Neuronal stem cell (in vitro differentiated cells): Measurements from ENCODE around the gene LYST.
"Not testable (repeated sequence)": the region's sequence is repeated elsewhere in the genome, so short reads cannot be mapped to it uniquely, and the experiment has no call there.

Source experiments
- DNase-seq: peaks from one replicate; pipeline ENCODE4 v3.0.0-alpha.2; 2013; ENCODE audit warnings: low spot score
- H2AFZ ChIP-seq: one replicate; pipeline ENCODE4 v1.6.1; 2013; ENCODE audit warnings: mild to moderate bottlenecking, low read length, inconsistent platforms
- H2AK5ac ChIP-seq: 2 replicates; pipeline ENCODE4 v1.6.1; 2013; ENCODE audit warnings: low read depth, mild to moderate bottlenecking, inconsistent platforms, low read length, moderate library complexity, mixed read lengths
- H2BK120ac ChIP-seq: 2 replicates; pipeline ENCODE4 v1.6.1; 2013; ENCODE audit warnings: low read depth, mild to moderate bottlenecking, inconsistent platforms, low read length, moderate library complexity, mixed read lengths
- H2BK12ac ChIP-seq: one replicate; pipeline ENCODE4 v1.6.1; 2013; ENCODE audit warnings: low read length, inconsistent platforms
- H2BK15ac ChIP-seq: 2 replicates; pipeline ENCODE4 v1.6.1; 2013; ENCODE audit warnings: mild to moderate bottlenecking, low read length, inconsistent platforms, mixed read lengths
- H2BK5ac ChIP-seq: one replicate; pipeline ENCODE4 v1.6.1; 2013; ENCODE audit warnings: inconsistent platforms, mild to moderate bottlenecking, low read length, moderate library complexity
- H3K14ac ChIP-seq: one replicate; pipeline ENCODE4 v1.6.1; 2013; ENCODE audit warnings: low read length, inconsistent platforms
- H3K18ac ChIP-seq: 2 replicates; pipeline ENCODE4 v1.6.1; 2013; ENCODE audit warnings: low read length, inconsistent platforms
- H3K23ac ChIP-seq: 2 replicates; pipeline ENCODE4 v1.6.1; 2013; ENCODE audit warnings: low read depth, mild to moderate bottlenecking, mixed read lengths, low read length, inconsistent platforms; ENCODE audit not compliant: poor library complexity
- H3K27ac ChIP-seq: replicated peaks from 3 replicates; pipeline ENCODE4 v1.5.1; 2013; ENCODE audit warnings: low read length, inconsistent platforms
- H3K27me3 ChIP-seq, 3 experiments: 2 replicates each; pipeline ENCODE4 v1.6.1; 2013; ENCODE audit warnings: low read length in 3 of 3, mild to moderate bottlenecking in 2 of 3, inconsistent platforms in 1 of 3, low read depth in 1 of 3, mixed read lengths in 1 of 3, moderate library complexity in 1 of 3; ENCODE audit not compliant: control insufficient read depth in 3 of 3, insufficient read depth in 3 of 3
- H3K36me3 ChIP-seq, 2 donors: replicated peaks in 1 of 2; 2 replicates each; pipeline ENCODE4 v1.6.1; 2013; ENCODE audit warnings: low read length in 2 of 2; ENCODE audit not compliant: control insufficient read depth in 2 of 2, insufficient read depth in 2 of 2
- H3K4ac ChIP-seq: 2 replicates; pipeline ENCODE4 v1.6.1; 2013; ENCODE audit warnings: inconsistent platforms, mild to moderate bottlenecking, low read length, moderate library complexity
- H3K4me1 ChIP-seq, 2 donors: 1 replicate in 1 of 2; 2 replicates in 1 of 2; pipeline ENCODE4 v1.6.1; 2013; ENCODE audit warnings: low read length in 2 of 2, low read depth in 1 of 2; ENCODE audit not compliant: control insufficient read depth in 2 of 2, insufficient read depth in 1 of 2
- H3K4me2 ChIP-seq: one replicate; pipeline ENCODE4 v1.6.1; 2013; ENCODE audit warnings: mild to moderate bottlenecking, low read length, inconsistent platforms; ENCODE audit not compliant: insufficient read depth, poor library complexity, severe bottlenecking
- H3K4me3 ChIP-seq, 2 donors: 2 replicates each; pipeline ENCODE4 v1.5.1; 2013; ENCODE audit warnings: low read length in 2 of 2, mild to moderate bottlenecking in 2 of 2, inconsistent platforms in 1 of 2, moderate library complexity in 1 of 2
- H3K79me1 ChIP-seq: one replicate; pipeline ENCODE4 v1.6.1; 2013; ENCODE audit warnings: low read depth, mild to moderate bottlenecking, inconsistent platforms, low read length, moderate library complexity
- H3K9ac ChIP-seq: one replicate; pipeline ENCODE4 v1.6.1; 2013; ENCODE audit warnings: mild to moderate bottlenecking, low read depth, low read length, inconsistent platforms; ENCODE audit not compliant: poor library complexity
- H3K9me3 ChIP-seq, 2 donors: replicated peaks in 1 of 2; 2 replicates each; pipeline versions ENCODE3 to v1.6.1; 2013; ENCODE audit warnings: low read length in 2 of 2, mild to moderate bottlenecking in 2 of 2, inconsistent platforms in 1 of 2, low read depth in 1 of 2, mixed read lengths in 1 of 2, moderate library complexity in 1 of 2; ENCODE audit not compliant: control insufficient read depth in 2 of 2, insufficient read depth in 1 of 2
- H4K8ac ChIP-seq: one replicate; pipeline ENCODE4 v1.6.1; 2013; ENCODE audit warnings: low read depth, mild to moderate bottlenecking, inconsistent platforms, low read length, moderate library complexity
- H4K91ac ChIP-seq: one replicate; pipeline ENCODE4 v1.6.1; 2013; ENCODE audit warnings: low read length, low read depth, mild to moderate bottlenecking, inconsistent platforms; ENCODE audit not compliant: poor library complexity
- WGBS, 2 donors: extraction: QIAGEN DNeasy Blood & Tissue Kit; methylation state at CpG; one replicate each; pipeline ENCODE4 v1.1.7; 2013; ENCODE audit warnings: missing lambda C conversion rate in 2 of 2, mixed read lengths in 1 of 2; ENCODE audit not compliant: insufficient read length in 2 of 2, insufficient replicate concordance in 1 of 2; ENCODE audit errors: extremely low coverage in 2 of 2; 5-methylcytosine and 5-hydroxymethylcytosine counted together

Gene LYST

DNA sequence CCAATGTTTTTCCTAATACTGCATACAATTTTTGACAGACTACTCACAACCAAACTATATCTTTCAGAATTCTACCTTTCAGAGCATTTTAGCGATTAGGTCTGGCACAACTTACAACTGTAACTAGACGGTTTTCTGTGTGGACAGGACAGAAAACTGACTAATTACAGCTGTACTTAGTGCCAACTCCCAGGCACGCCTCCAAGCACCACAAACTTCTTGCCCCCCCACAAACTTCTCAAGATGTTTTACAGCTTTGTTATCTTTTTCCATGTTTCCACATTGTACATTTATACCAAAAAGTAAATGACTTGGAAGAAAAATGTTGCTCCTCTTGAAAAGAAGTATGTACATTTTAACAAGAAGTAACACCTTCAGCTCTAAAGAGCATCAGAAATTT lies 13.8 kb downstream of the LYST start:
- no peak overlapping the region for H3K4me2 ChIP-seq
- no peaks in the 10 kb centered on the region for H3K36me3 ChIP-seq
- H4K91ac ChIP-seq = no peak overlapping the region
- H3K14ac ChIP-seq = no peak overlapping the region
- H3K9ac ChIP-seq = no peak overlapping the region
- H2AFZ ChIP-seq = no peak overlapping the region
- no peaks in the 10 kb centered on the region for H3K9me3 ChIP-seq
- no peak overlapping the region for H3K27ac ChIP-seq
- no peaks in the 10 kb centered on the region for H3K79me1 ChIP-seq
- H3K23ac ChIP-seq = no peak overlapping the region
- no peak overlapping the region for H2BK5ac ChIP-seq
- no peak overlapping the region for H4K8ac ChIP-seq
- H2AK5ac ChIP-seq = no peak overlapping the region
- H2BK15ac ChIP-seq = no peak overlapping the region
- H2BK120ac ChIP-seq = no peak overlapping the region
- H3K27me3 ChIP-seq = no peaks in the 10 kb centered on the region
- H3K4ac ChIP-seq = no peak overlapping the region
- H2BK12ac ChIP-seq = no peak overlapping the region
- no peak overlapping the region for H3K18ac ChIP-seq
- H3K4me1 ChIP-seq = peaks cover 0 to 3% of the 10 kb centered on the region in 2 donors
- no peak overlapping the region for H3K4me3 ChIP-seq
- no CpG with 5 or more reads among the region's 3 CpGs for WGBS, 2 donors
- DNase-seq = no peak

DNA sequence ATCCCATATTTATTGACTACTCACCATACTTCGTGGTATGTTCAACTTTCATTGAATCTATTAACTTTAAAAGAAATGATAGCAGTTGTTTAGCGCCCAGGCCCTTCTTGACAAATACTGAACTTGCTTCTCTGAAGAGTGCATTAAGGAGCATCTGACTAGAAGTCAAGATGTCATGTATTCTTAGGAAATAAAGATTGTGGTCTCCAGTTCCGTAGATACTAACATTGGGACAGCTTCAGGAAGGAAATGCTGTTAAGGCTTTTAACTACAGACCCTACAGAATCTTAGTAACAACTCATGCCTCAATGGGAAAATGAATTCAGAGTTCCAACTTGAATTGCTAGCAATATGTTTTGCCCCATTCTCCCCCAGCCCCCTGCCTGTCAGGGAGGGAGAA lies 14.8 kb downstream of the LYST start:
- no peak overlapping the region for H2AFZ ChIP-seq
- no peaks in the 10 kb centered on the region for H3K27me3 ChIP-seq
- H3K27ac ChIP-seq = no peak overlapping the region
- no peak overlapping the region for H3K9ac ChIP-seq
- H2BK120ac ChIP-seq = no peak overlapping the region
- peaks cover 0 to 3% of the 10 kb centered on the region in 2 donors for H3K4me1 ChIP-seq
- no peak overlapping the region for H3K4ac ChIP-seq
- H2BK15ac ChIP-seq = no peak overlapping the region
- no peak overlapping the region for H3K4me3 ChIP-seq
- no CpG with 5 or more reads among the region's 3 CpGs for WGBS, 2 donors
- H3K23ac ChIP-seq = no peak overlapping the region
- H2BK5ac ChIP-seq = no peak overlapping the region
- no peak overlapping the region for H4K8ac ChIP-seq
- no peak overlapping the region for H3K4me2 ChIP-seq
- H2BK12ac ChIP-seq = no peak overlapping the region
- no peaks in the 10 kb centered on the region for H3K9me3 ChIP-seq
- no peak for DNase-seq
- H3K79me1 ChIP-seq = no peaks in the 10 kb centered on the region
- no peak overlapping the region for H2AK5ac ChIP-seq
- H3K18ac ChIP-seq = no peak overlapping the region
- H3K36me3 ChIP-seq = no peaks in the 10 kb centered on the region
- no peak overlapping the region for H4K91ac ChIP-seq
- H3K14ac ChIP-seq = no peak overlapping the region

GRCh38 chr1:235848251-235848650 lies 18.5 kb downstream of the LYST start:
- H2AK5ac ChIP-seq, H3K4me2 ChIP-seq, H2BK5ac ChIP-seq, H2AFZ ChIP-seq, H2BK15ac ChIP-seq, H3K4me1 ChIP-seq, H3K9ac ChIP-seq, H3K9me3 ChIP-seq, H3K79me1 ChIP-seq, DNase-seq, H3K27me3 ChIP-seq, H2BK120ac ChIP-seq, H4K91ac ChIP-seq, H3K27ac ChIP-seq, H3K4ac ChIP-seq, H2BK12ac ChIP-seq, H3K4me3 ChIP-seq, H3K23ac ChIP-seq, H4K8ac ChIP-seq, H3K18ac ChIP-seq, H3K36me3 ChIP-seq, H3K14ac ChIP-seq: not testable (repeated sequence)
- no CpG with 5 or more reads among the region's 3 CpGs for WGBS, 2 donors

DNA sequence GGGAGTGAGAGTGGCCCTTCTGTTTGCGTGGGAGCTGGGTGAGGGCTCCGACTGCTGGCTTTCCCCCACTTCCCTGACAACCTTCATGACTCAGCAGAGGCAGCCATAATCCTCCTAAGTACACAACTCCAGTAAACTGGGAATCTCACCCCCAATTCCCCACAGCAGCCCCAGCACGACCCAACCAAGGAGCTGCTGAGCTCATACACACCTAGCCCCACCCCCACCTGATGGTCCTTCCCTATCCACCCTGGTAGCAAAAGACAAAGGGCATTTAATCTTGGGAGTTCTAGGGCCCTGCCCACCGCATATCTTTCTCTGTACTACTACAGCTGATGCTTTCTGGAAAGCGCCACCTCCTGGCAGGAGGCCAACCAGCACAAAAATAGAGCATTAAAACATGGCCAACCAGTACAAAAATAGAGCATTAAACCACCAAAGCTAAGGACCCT lies 21.0 kb downstream of the LYST start:
- H2AFZ ChIP-seq, H2BK12ac ChIP-seq, H3K36me3 ChIP-seq, H3K14ac ChIP-seq, H2BK5ac ChIP-seq, DNase-seq, H4K8ac ChIP-seq, H3K4ac ChIP-seq, H3K23ac ChIP-seq, H3K4me2 ChIP-seq, H3K79me1 ChIP-seq, H3K27me3 ChIP-seq, H3K9me3 ChIP-seq, H2BK15ac ChIP-seq, H4K91ac ChIP-seq, H2AK5ac ChIP-seq, H3K4me3 ChIP-seq, H2BK120ac ChIP-seq, H3K4me1 ChIP-seq, H3K18ac ChIP-seq, H3K27ac ChIP-seq, H3K9ac ChIP-seq: not testable (repeated sequence)
- WGBS, 2 donors = no CpG with 5 or more reads among the region's 5 CpGs
